ENCODE measurements around the gene KCTD4.

Gene KCTD4

DNA sequence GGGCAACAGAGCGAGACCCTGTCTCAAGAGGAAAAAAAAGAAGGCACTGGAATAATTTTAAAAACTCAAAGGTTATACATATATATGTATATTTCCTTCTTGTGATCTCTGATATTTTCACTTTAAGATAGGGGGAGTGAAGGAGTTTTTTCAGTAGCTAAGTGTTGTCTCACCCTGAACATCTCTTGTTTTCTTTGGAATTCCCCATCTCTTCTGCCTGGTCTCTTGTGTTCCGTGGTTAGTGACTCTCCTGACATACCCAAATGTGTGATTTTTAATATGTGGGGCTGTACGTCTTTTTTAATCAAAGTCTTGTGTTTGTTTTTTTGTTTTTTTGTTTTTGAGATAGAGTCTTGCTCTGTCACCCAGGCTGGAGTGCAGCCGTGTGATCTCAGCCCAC is 15.3 kb upstream of the KCTD4 start:
- intact Hi-C loops (cut with DNase I; ENCODE audit: low total_unique reads) = no loop called here
- no peak overlapping the region for H3K4me3 ChIP-seq
- H3K27me3 ChIP-seq = no peaks in the 10 kb centered on the region
- TF ChIP-seq, protein P1, sequence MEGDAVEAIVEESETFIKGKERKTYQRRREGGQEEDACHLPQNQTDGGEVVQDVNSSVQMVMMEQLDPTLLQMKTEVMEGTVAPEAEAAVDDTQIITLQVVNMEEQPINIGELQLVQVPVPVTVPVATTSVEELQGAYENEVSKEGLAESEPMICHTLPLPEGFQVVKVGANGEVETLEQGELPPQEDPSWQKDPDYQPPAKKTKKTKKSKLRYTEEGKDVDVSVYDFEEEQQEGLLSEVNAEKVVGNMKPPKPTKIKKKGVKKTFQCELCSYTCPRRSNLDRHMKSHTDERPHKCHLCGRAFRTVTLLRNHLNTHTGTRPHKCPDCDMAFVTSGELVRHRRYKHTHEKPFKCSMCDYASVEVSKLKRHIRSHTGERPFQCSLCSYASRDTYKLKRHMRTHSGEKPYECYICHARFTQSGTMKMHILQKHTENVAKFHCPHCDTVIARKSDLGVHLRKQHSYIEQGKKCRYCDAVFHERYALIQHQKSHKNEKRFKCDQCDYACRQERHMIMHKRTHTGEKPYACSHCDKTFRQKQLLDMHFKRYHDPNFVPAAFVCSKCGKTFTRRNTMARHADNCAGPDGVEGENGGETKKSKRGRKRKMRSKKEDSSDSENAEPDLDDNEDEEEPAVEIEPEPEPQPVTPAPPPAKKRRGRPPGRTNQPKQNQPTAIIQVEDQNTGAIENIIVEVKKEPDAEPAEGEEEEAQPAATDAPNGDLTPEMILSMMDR (IDR thresholded peaks at IDR 0.05) = no peak
- H3K27ac ChIP-seq = no peak overlapping the region
- no peak for DNase-seq
- H3K36me3 ChIP-seq = no peaks in the 10 kb centered on the region
- no peaks in the 10 kb centered on the region for H3K9me3 ChIP-seq
- no peaks in the 10 kb centered on the region for H3K4me1 ChIP-seq

DNA sequence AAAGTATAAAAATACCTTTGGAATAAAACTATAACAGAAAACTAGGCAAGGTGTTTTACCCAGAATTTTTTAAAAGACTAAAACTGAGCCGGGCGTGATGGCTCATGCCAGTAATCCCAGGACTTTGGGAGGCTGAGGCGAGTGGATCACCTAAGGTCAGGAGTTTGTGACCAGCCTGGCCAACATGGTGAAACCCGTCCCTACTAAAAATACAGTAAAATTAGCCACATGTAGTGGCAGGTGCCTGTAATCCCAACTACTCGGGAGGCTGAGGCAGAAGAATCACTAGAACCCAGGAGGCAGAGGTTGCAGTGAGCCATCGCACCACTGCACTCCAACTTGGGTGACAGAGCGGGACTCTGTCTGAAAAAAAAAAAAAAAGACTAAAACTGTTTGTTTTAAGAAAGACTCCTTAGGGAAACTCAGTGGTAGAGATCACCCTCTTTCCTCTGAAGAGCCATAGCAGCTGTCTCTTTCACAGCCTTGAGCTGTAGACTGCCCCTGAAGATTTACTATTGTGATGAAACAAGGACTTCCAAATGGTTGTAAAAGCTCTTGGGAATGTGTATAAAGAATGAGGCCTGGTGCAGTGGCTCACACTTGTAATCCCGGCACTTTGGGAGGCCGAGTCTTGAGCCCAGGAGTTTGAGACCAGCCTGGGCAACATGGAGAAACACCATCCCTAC is 14.7 kb upstream of the KCTD4 start:
- H3K27me3 ChIP-seq = no peaks in the 10 kb centered on the region
- H3K9me3 ChIP-seq = no peaks in the 10 kb centered on the region
- no peak overlapping the region for H3K4me3 ChIP-seq
- no peak overlapping the region for H3K27ac ChIP-seq
- TF ChIP-seq, protein P1 (IDR thresholded peaks at IDR 0.05) = no peak
- H3K4me1 ChIP-seq = no peaks in the 10 kb centered on the region
- no peak for DNase-seq
- no peaks in the 10 kb centered on the region for H3K36me3 ChIP-seq
- intact Hi-C loops (cut with DNase I; ENCODE audit: low total_unique reads) = no loop called here

GRCh38 chr13:45209229-45209628 is 8.4 kb upstream of the KCTD4 start:
- no peak overlapping the region for H3K27ac ChIP-seq
- peaks cover 0 to 6% (median 0%) of the 10 kb centered on the region in 3 donors for H3K36me3 ChIP-seq
- H3K4me3 ChIP-seq = no peak overlapping the region
- no peaks in the 10 kb centered on the region for H3K9me3 ChIP-seq
- TF ChIP-seq, protein P1 (IDR thresholded peaks at IDR 0.05) = no peak
- DNase-seq = no peak
- H3K27me3 ChIP-seq = no peaks in the 10 kb centered on the region
- H3K4me1 ChIP-seq = peaks cover 0 to 23% (median 16%) of the 10 kb centered on the region in 4 donors
- intact Hi-C loops (cut with DNase I; ENCODE audit: low total_unique reads) = no loop called here

DNA sequence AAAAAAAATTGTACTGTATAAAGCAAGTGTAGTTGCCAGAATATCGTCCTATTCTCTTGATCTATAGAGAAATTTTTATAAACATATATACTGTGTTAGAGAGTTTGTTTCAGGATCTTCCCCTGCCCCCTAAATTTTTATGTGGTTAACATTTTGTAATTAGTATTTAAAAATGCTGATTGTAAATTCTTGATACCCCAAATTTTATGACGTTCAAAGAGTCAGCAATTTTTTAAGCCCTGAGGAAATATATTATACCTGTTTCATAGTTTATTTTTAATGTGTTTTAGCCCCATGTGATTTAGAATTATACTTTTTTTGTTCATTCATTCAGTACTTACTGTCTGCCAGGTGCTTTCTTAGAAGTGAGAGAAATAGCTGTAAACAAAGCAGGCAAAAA is 7.3 kb upstream of the KCTD4 start:
- Histone ChIP-seq H3K9me3 (no peaks in the 10 kb centered on the region), H3K27me3 (no peaks in the 10 kb centered on the region), H3K4me1 (peaks cover 0 to 23% (median 16%) of the 10 kb centered on the region in 4 donors), H3K27ac (peak overlapping the region; percentile 61 to 66), H3K4me3 (no peak overlapping the region), H3K36me3 (peaks cover 0 to 6% (median 0%) of the 10 kb centered on the region in 3 donors)
- TF ChIP-seq, protein P1 (IDR thresholded peaks at IDR 0.05) = no peak
- intact Hi-C loops (cut with DNase I; ENCODE audit: low total_unique reads) = no loop called here
- DNase-seq = no peak

- H3K36me3 ChIP-seq = peaks cover 0 to 6% (median 0%) of the 10 kb centered on the region in 3 donors
- TF ChIP-seq, protein P1 (IDR thresholded peaks at IDR 0.05) = no peak
- H3K4me3 ChIP-seq = no peak overlapping the region
- intact Hi-C loops (cut with DNase I; ENCODE audit: low total_unique reads) = no loop called here
- no peak for DNase-seq
- H3K9me3 ChIP-seq = no peaks in the 10 kb centered on the region
- H3K27me3 ChIP-seq = no peaks in the 10 kb centered on the region
- H3K27ac ChIP-seq = peak overlapping the region; percentile 61 to 66
- peaks cover 0 to 23% (median 16%) of the 10 kb centered on the region in 4 donors for H3K4me1 ChIP-seq
Measured at GRCh38 chr13:45207319-45207718, 6.5 kb upstream of the KCTD4 start.
